ENCODE measurements around the gene SPATS2L. TPM values are rescaled to one million over a fixed set of nuclear protein-coding genes. Genes with fewer than 3 reads are reported as not detected.

SPATS2L gene
- total RNA-seq, 3 donors from 2014 or later, result 61.3 to 67.5 (median 64.5) TPM

DNA sequence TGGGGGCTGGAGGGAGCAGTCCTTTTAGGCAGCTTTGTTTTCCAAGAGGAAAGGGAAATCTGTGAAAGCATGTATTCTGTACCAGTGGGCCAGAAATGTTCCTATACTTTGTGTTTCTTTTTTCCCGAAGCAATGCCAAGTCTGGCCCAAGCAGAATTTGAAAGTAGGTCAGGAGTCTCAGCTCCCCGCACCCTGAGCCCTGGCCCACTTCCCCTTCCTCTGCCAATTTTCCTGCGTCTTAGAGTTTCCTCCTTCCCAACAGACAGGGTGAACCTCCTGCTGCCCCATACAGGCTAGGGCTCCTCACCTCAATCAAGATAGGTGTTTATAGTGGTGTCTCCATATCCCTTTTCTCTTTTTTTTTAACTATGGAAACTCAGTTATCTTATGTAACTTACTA lies 138.0 kb downstream of the SPATS2L start:
- no peaks in the 10 kb centered on the region for H3K27me3 ChIP-seq
- intact Hi-C loops (cut with DNase I; ENCODE audit: low total_unique reads), result no loop called here
- no peak for DNase-seq (ENCODE audit: low spot score in 2 of 2)
- H3K9me3 ChIP-seq, result no peaks in the 10 kb centered on the region
- H3K27ac ChIP-seq, result no peak overlapping the region
- no peaks in the 10 kb centered on the region for H3K4me1 ChIP-seq
- H3K4me3 ChIP-seq, result no peak overlapping the region
- H3K36me3 ChIP-seq, result no peaks in the 10 kb centered on the region
- TF ChIP-seq POLR2AphosphoS5 (IDR thresholded peaks at IDR 0.05), result no peak
- no peak for TF ChIP-seq POLR2A (IDR thresholded peaks at IDR 0.05)
- TF ChIP-seq, protein P1, sequence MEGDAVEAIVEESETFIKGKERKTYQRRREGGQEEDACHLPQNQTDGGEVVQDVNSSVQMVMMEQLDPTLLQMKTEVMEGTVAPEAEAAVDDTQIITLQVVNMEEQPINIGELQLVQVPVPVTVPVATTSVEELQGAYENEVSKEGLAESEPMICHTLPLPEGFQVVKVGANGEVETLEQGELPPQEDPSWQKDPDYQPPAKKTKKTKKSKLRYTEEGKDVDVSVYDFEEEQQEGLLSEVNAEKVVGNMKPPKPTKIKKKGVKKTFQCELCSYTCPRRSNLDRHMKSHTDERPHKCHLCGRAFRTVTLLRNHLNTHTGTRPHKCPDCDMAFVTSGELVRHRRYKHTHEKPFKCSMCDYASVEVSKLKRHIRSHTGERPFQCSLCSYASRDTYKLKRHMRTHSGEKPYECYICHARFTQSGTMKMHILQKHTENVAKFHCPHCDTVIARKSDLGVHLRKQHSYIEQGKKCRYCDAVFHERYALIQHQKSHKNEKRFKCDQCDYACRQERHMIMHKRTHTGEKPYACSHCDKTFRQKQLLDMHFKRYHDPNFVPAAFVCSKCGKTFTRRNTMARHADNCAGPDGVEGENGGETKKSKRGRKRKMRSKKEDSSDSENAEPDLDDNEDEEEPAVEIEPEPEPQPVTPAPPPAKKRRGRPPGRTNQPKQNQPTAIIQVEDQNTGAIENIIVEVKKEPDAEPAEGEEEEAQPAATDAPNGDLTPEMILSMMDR (IDR thresholded peaks at IDR 0.05), result no peak

DNA sequence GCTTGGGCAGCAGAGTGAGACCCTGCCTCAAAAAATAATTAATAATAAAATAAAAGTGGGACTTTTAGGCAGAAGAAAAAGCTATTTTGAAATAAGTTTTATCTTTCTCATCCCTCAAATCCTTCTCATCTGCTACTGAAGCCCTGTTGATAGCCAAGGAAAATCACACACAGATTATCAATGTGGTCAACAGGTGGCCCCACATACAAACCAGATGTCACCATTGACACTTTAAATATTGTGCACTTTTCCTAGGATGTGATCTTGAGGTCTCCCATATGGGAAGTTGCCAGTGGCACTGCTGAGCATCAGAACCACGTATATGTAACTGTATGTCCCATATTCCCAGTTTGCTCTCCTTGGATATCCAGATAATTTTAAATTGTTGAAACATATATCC lies 138.8 kb downstream of the SPATS2L start:
- no peaks in the 10 kb centered on the region for H3K36me3 ChIP-seq
- intact Hi-C loops (cut with DNase I; ENCODE audit: low total_unique reads), result no loop called here

DNA sequence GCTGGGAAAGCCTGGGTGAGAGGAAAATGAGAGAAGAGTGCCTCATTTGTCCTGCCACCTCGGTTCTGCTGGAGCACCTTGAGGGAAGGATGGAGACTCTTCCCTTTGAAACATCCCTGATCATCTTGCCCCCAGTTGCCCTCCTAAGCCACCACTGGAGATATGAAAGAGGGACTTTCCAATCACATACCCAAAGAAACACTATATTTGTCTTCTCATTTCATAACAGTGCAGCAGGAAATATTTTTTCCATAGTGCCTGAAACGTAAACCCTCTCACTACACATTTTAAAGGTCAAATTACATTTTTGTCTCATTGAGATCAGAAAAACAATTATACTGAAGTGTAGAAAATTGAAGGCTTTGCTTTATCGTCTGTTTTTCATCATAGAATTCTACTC lies 140.1 kb downstream of the SPATS2L start:
- TF ChIP-seq, protein P1 (IDR thresholded peaks at IDR 0.05), result no peak
- TF ChIP-seq POLR2A (IDR thresholded peaks at IDR 0.05) (no peak), POLR2AphosphoS5 (IDR thresholded peaks at IDR 0.05) (no peak)
- H3K4me1 ChIP-seq, result no peaks in the 10 kb centered on the region
- DNase-seq (ENCODE audit: low spot score in 2 of 2), result no peak
- H3K27ac ChIP-seq, result no peak overlapping the region
- H3K27me3 ChIP-seq, result no peaks in the 10 kb centered on the region
- intact Hi-C loops (cut with DNase I; ENCODE audit: low total_unique reads), result no loop called here
- H3K4me3 ChIP-seq, result no peak overlapping the region
- H3K9me3 ChIP-seq, result no peaks in the 10 kb centered on the region
- no peaks in the 10 kb centered on the region for H3K36me3 ChIP-seq

More for the DNA sequence above, 138.8 kb downstream of the SPATS2L start:
- no peak overlapping the region for H3K4me3 ChIP-seq
- no peaks in the 10 kb centered on the region for H3K4me1 ChIP-seq
- TF ChIP-seq POLR2A (IDR thresholded peaks at IDR 0.05) (no peak), POLR2AphosphoS5 (IDR thresholded peaks at IDR 0.05) (no peak)
- TF ChIP-seq, protein P1 (IDR thresholded peaks at IDR 0.05), result no peak
- no peaks in the 10 kb centered on the region for H3K9me3 ChIP-seq
- H3K27me3 ChIP-seq, result no peaks in the 10 kb centered on the region
- H3K27ac ChIP-seq, result no peak overlapping the region
- DNase-seq (ENCODE audit: low spot score in 2 of 2), result no peak

DNA sequence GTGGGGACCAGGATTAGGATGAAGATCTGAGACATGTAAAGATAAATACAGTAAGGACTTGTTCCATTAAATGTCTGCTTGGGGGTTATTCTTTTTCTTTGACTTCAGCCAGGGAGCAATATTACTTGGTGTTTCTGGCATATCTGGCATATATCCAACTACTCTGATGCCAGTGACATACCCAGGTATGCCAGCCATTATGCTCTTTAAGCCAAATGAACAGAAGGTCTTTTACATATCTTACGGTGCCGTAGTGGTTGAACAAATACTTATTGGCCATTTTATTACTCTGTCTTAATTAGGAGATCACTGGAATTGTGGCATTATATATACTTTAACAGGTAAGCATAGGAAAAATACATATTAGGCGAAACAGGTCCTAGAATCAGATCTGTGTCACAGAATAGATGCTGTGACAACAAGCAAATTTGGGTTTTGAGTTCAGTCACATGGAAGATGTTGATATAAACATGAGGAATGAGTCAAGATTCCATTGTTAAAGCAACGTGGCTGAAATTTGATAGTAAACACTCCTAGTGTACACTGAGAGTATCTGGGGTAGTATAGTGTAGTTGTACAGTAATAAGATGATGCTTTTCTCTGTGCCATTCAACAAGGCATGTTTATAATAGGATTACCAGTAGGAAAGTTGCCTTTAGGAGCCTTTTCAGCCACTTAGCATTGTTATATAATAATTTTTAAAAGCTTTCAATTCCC lies 140.8 kb downstream of the SPATS2L start:
- TF ChIP-seq POLR2AphosphoS5 (IDR thresholded peaks at IDR 0.05), result no peak
- no peak for TF ChIP-seq POLR2A (IDR thresholded peaks at IDR 0.05)
- TF ChIP-seq, protein P1 (IDR thresholded peaks at IDR 0.05), result no peak
- DNase-seq (ENCODE audit: low spot score in 2 of 2), result no peak
- Histone ChIP-seq H3K36me3 (no peaks in the 10 kb centered on the region), H3K9me3 (no peaks in the 10 kb centered on the region), H3K4me1 (no peaks in the 10 kb centered on the region), H3K27ac (no peak overlapping the region), H3K27me3 (no peaks in the 10 kb centered on the region), H3K4me3 (no peak overlapping the region)
- intact Hi-C loops (cut with DNase I; ENCODE audit: low total_unique reads), result no loop called here

DNA sequence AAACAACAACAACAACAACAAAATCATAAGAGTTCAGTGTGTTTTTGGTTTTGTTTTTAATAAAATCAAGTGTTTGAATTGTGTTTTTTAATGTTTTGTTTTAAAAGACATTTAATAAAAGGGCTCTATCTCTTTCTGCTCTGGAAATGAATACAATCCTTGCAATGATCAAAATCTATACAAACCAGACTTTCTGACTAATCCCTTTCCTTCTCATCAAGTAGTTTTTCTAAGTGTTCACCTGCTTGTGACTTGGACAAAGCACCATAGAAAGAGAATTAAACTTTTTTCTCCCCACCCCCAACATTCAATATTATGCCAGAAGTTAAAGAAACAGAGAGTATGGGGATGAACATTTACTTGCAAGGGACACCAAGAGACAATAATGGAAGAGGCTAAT lies 142.0 kb downstream of the SPATS2L start:
- Histone ChIP-seq H3K27me3 (no peaks in the 10 kb centered on the region), H3K27ac (no peak overlapping the region), H3K9me3 (no peaks in the 10 kb centered on the region), H3K4me3 (no peak overlapping the region), H3K36me3 (no peaks in the 10 kb centered on the region), H3K4me1 (no peaks in the 10 kb centered on the region)
- TF ChIP-seq, protein P1 (IDR thresholded peaks at IDR 0.05), result no peak
- TF ChIP-seq POLR2A (IDR thresholded peaks at IDR 0.05), result no peak
- no peak for TF ChIP-seq POLR2AphosphoS5 (IDR thresholded peaks at IDR 0.05)
- no peak for DNase-seq (ENCODE audit: low spot score in 2 of 2)
- intact Hi-C loops (cut with DNase I; ENCODE audit: low total_unique reads), result no loop called here

Measured in breast epithelium (tissue), 4 donors.